GM12875 (cell line): ENCODE measurements around the gene DAPK3.
"Not testable (repeated sequence)": the region's sequence is repeated elsewhere in the genome, so short reads cannot be mapped to it uniquely, and the experiment has no call there.

Source experiments
- H3K4me3 ChIP-seq: one replicate; pipeline ENCODE4 v1.5.1; 2011; ENCODE audit warnings: low read depth, low read length, control low read depth
- TF ChIP-seq, protein P1 (sequence below): IDR thresholded peaks from 2 replicates; pipeline ENCODE4 v1.5.1; 2011; ENCODE audit warnings: low read depth, mild to moderate bottlenecking, control low read depth, inconsistent platforms, low read length, moderate library complexity, borderline replicate concordance; ENCODE audit not compliant: insufficient read depth

DAPK3 gene

GRCh38 chr19:3942790-3943409 lies 28.0 kb downstream of the DAPK3 start:
- TF ChIP-seq, protein P1, sequence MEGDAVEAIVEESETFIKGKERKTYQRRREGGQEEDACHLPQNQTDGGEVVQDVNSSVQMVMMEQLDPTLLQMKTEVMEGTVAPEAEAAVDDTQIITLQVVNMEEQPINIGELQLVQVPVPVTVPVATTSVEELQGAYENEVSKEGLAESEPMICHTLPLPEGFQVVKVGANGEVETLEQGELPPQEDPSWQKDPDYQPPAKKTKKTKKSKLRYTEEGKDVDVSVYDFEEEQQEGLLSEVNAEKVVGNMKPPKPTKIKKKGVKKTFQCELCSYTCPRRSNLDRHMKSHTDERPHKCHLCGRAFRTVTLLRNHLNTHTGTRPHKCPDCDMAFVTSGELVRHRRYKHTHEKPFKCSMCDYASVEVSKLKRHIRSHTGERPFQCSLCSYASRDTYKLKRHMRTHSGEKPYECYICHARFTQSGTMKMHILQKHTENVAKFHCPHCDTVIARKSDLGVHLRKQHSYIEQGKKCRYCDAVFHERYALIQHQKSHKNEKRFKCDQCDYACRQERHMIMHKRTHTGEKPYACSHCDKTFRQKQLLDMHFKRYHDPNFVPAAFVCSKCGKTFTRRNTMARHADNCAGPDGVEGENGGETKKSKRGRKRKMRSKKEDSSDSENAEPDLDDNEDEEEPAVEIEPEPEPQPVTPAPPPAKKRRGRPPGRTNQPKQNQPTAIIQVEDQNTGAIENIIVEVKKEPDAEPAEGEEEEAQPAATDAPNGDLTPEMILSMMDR = no peak
- H3K4me3 ChIP-seq = no peak overlapping the region

- not testable (repeated sequence) for H3K4me3 ChIP-seq
These were observed 32.5 kb downstream of the DAPK3 start for GRCh38 chr19:3938300-3938950.

- TF ChIP-seq, protein P1 = no peak
These were observed 34.1 kb downstream of the DAPK3 start for GRCh38 chr19:3936506-3937442.

GRCh38 chr19:3932931-3933810 lies 37.7 kb downstream of the DAPK3 start, which contains the start of gene NMRK2:
NMRK2 (plus strand) TSS chr19:3933069; CDS start chr19:3933672, 603 bp downstream.
- H3K4me3 ChIP-seq = no peak within 1 kb of the TSS
- TF ChIP-seq, protein P1 = no peak

More at GRCh38 chr19:3936506-3937442, 34.1 kb downstream of the DAPK3 start:
- H3K4me3 ChIP-seq = no peak overlapping the region

GRCh38 chr19:3931041-3931440 lies 39.9 kb downstream of the DAPK3 start:
- TF ChIP-seq, protein P1 = no peak
- H3K4me3 ChIP-seq = no peak overlapping the region

- H3K4me3 ChIP-seq = no peak overlapping the region
- TF ChIP-seq, protein P1 = no peak
These were observed 47.0 kb downstream of the DAPK3 start for GRCh38 chr19:3923912-3924311.

DNA sequence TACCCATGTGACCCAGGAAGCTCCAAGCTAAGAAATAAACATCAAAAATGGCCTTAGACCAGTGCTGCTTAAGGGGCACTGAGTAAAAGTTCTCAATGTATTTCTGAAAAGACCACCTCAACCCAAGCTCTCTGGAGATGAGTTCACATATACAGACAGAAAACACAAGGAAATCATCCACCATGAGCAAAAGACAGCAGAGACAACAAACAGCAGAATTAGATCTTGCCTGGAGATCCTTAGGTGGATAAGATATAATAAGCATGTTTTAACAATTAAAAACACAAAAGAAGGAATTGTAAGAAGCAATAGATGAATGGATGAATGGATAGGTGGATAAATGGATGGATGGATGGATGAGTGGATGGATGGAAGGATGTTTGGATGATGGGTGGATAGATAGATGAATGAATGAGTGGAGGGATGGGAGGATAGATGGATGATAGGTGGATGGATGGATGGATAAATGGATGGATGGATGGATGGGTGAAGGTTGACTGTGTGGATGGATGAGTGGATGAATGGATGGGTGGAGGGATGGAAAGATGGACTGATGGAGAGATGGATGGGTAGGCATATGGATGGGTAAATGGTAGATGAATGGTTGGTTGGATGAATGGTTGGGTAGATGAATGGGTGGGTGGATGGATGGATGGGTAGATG lies 47.7 kb downstream of the DAPK3 start:
- H3K4me3 ChIP-seq = no peak overlapping the region
- TF ChIP-seq, protein P1 = no peak
